Activated naive CD4-positive, alpha-beta T cell treated with anti-CD3 and anti-CD28 coated beads, Interleukin-2, amount 50 U/mL, for 24 hours (primary cell): Measurements from ENCODE around the gene NHEJ1.

Experiments
- H3K27ac Mint-ChIP-seq: one replicate; pipeline ENCODE4 v1.8.0; 2021; ENCODE audit warnings: mild to moderate bottlenecking, mixed read lengths
- H3K27me3 Mint-ChIP-seq: one replicate; pipeline ENCODE4 v1.8.0; 2021; ENCODE audit warnings: mixed read lengths
- H3K36me3 Mint-ChIP-seq: one replicate; pipeline ENCODE4 v1.8.0; 2021; ENCODE audit warnings: mixed read lengths
- H3K4me1 Mint-ChIP-seq: one replicate; pipeline ENCODE4 v1.8.0; 2021; ENCODE audit warnings: mixed read lengths
- H3K4me3 Mint-ChIP-seq: one replicate; pipeline ENCODE4 v1.8.0; 2021; ENCODE audit warnings: mild to moderate bottlenecking, mixed read lengths
- H3K9me3 Mint-ChIP-seq: one replicate; pipeline ENCODE4 v1.8.0; 2021; ENCODE audit warnings: mixed read lengths

The NHEJ1 gene

GRCh38 chr2:219123356-219124135 lies 37.1 kb downstream of the NHEJ1 start:
- Mint-ChIP-seq H3K36me3 (peaks cover 2% of the 10 kb centered on the region), H3K27me3 (no peaks in the 10 kb centered on the region), H3K4me1 (peaks cover 30% of the 10 kb centered on the region), H3K9me3 (no peaks in the 10 kb centered on the region), H3K27ac (no peak overlapping the region), H3K4me3 (no peak overlapping the region)

DNA sequence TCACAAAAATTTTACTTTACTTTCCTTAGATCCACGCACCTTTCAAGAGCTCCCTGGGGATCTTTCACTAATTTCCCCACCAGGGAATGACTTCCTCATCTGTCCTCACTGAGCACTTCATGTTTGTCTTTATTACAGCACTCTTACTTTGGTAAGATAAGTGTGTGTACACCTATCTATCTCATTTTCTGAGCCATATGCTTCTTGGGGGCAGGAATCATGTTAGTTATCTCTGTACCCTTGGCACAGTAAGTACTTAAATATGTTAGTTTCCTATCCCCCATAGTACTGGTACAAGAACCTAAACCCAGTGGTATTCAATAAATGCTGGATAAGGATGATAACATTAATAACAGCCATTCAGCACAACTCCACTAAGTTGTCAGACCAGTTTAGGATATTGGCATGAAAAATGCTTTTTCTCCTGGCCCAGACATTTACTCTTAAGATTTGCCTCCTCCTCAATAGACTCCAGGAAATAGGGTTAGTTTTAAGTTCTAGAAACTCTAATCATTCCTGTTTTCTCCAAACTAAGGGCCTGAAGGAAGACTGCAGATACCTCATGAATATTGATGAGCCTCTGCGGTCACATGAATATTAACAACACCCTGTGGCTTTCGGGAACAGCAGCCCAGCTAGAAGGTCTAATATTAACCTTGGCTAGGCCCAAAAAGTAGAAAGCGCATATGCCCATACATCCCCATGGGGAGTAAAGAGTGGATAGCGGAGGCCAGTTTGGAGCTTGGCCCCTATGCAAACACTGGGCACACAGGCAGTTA lies 38.2 kb downstream of the NHEJ1 start:
- peaks cover 29% of the 10 kb centered on the region for H3K4me1 Mint-ChIP-seq
- H3K9me3 Mint-ChIP-seq: no peaks in the 10 kb centered on the region
- peaks cover 2% of the 10 kb centered on the region for H3K36me3 Mint-ChIP-seq
- H3K27me3 Mint-ChIP-seq: no peaks in the 10 kb centered on the region
- H3K4me3 Mint-ChIP-seq: no peak overlapping the region
- no peak overlapping the region for H3K27ac Mint-ChIP-seq

- peaks cover 24% of the 10 kb centered on the region for H3K4me1 Mint-ChIP-seq
- no peaks in the 10 kb centered on the region for H3K27me3 Mint-ChIP-seq
- H3K4me3 Mint-ChIP-seq: no peak overlapping the region
- H3K27ac Mint-ChIP-seq: no peak overlapping the region
- peaks cover 4% of the 10 kb centered on the region for H3K36me3 Mint-ChIP-seq
- H3K9me3 Mint-ChIP-seq: no peaks in the 10 kb centered on the region
Measured at GRCh38 chr2:219120082-219120481, 40.5 kb downstream of the NHEJ1 start.

DNA sequence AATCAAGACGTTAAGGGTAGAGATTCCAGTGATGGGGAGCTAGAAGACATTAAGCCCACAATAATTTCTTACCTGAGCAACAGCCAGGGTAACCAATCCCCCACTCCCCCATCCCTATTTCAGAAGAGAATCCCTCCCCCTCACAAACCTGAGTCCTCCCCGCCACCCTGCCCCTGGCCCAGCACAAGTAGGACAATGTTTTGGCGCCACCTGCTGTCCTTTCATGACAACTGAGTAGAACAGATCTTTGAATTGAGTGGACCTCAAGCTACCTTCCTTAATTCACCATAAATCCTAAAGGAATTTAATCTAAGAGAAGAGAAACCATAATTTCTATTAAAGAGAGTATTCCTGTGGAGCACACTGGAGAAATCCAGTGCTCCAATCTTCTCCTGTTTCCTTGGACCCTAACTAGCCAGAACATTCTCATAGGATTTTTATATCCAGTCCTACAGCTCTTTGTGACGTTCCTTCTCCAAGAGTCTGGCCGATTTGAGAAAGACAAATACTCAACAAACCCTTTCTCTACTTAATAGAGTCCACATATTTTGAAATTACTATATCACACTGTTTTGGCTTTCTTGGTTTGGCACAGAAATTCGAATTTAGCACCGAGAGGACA lies 41.1 kb downstream of the NHEJ1 start:
- no peak overlapping the region for H3K4me3 Mint-ChIP-seq
- peaks cover 5% of the 10 kb centered on the region for H3K36me3 Mint-ChIP-seq
- H3K4me1 Mint-ChIP-seq: peaks cover 23% of the 10 kb centered on the region
- no peaks in the 10 kb centered on the region for H3K9me3 Mint-ChIP-seq
- H3K27me3 Mint-ChIP-seq: no peaks in the 10 kb centered on the region
- H3K27ac Mint-ChIP-seq: no peak overlapping the region

GRCh38 chr2:219118504-219118903 lies 42.1 kb downstream of the NHEJ1 start:
- Mint-ChIP-seq H3K27ac (no peak overlapping the region), H3K27me3 (no peaks in the 10 kb centered on the region), H3K9me3 (no peaks in the 10 kb centered on the region), H3K4me3 (no peak overlapping the region), H3K4me1 (peaks cover 13% of the 10 kb centered on the region), H3K36me3 (peaks cover 5% of the 10 kb centered on the region)

DNA sequence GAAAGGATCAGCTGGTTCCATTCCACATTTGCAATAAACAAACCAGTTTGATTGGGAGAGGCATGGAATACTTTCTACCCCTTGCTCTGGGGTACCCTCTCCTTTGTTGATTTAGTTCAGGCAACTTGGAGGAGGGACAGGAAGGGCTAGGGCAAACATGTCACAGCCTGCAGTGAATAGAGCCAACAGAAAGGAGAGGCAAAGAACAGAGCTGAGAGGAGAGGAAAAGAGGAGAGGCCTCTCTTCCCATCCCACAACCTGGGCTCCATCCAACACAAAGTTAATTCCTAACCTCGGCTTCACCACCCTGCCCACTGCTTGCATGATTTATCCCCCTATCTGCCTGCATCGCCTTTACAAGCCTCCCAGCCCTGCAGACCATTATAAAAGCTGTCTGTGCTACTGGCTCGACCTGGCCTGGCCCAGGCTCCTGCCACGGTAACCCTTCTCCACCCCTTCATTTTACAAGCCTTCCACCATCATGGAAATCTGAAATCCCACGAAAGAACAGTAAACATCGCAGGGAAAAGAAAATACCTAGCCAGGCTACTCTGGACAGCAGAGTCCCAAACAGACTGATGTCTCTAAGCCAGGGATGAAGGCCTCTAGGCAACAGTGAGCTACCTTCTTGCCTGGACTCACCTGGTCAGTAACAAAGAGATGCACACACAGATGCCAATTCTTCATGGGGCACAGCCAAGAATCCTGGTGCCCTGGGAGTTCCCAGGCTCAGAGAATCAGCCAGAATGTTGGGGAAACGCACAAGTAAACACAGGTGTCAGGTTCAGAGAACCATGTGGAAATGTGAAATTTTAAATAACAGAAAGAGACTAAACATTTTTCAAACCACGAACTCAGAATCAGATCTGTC lies 43.6 kb downstream of the NHEJ1 start:
- peaks cover 16% of the 10 kb centered on the region for H3K4me1 Mint-ChIP-seq
- H3K27me3 Mint-ChIP-seq: no peaks in the 10 kb centered on the region
- H3K36me3 Mint-ChIP-seq: peaks cover 7% of the 10 kb centered on the region
- H3K27ac Mint-ChIP-seq: no peak overlapping the region
- no peak overlapping the region for H3K4me3 Mint-ChIP-seq
- H3K9me3 Mint-ChIP-seq: no peaks in the 10 kb centered on the region

GRCh38 chr2:219112651-219113338 lies 47.8 kb downstream of the NHEJ1 start:
- Mint-ChIP-seq H3K4me1 (peaks cover 43% of the 10 kb centered on the region), H3K4me3 (no peak overlapping the region), H3K27ac (peak overlapping the region; percentile 59), H3K27me3 (no peaks in the 10 kb centered on the region), H3K9me3 (no peaks in the 10 kb centered on the region), H3K36me3 (peaks cover 6% of the 10 kb centered on the region)

GRCh38 chr2:219112062-219112406 lies 48.6 kb downstream of the NHEJ1 start:
- no peak overlapping the region for H3K27ac Mint-ChIP-seq
- H3K9me3 Mint-ChIP-seq: no peaks in the 10 kb centered on the region
- H3K4me1 Mint-ChIP-seq: peaks cover 47% of the 10 kb centered on the region
- H3K27me3 Mint-ChIP-seq: no peaks in the 10 kb centered on the region
- peaks cover 6% of the 10 kb centered on the region for H3K36me3 Mint-ChIP-seq
- no peak overlapping the region for H3K4me3 Mint-ChIP-seq

GRCh38 chr2:219111375-219112061 lies 49.1 kb downstream of the NHEJ1 start:
- H3K4me3 Mint-ChIP-seq: no peak overlapping the region
- no peaks in the 10 kb centered on the region for H3K27me3 Mint-ChIP-seq
- no peak overlapping the region for H3K27ac Mint-ChIP-seq
- H3K36me3 Mint-ChIP-seq: peaks cover 6% of the 10 kb centered on the region
- no peaks in the 10 kb centered on the region for H3K9me3 Mint-ChIP-seq
- peaks cover 51% of the 10 kb centered on the region for H3K4me1 Mint-ChIP-seq

GRCh38 chr2:219109471-219109870 lies 51.1 kb downstream of the NHEJ1 start:
- no peak overlapping the region for H3K4me3 Mint-ChIP-seq
- H3K27ac Mint-ChIP-seq: no peak overlapping the region
- H3K4me1 Mint-ChIP-seq: peaks cover 62% of the 10 kb centered on the region

DNA sequence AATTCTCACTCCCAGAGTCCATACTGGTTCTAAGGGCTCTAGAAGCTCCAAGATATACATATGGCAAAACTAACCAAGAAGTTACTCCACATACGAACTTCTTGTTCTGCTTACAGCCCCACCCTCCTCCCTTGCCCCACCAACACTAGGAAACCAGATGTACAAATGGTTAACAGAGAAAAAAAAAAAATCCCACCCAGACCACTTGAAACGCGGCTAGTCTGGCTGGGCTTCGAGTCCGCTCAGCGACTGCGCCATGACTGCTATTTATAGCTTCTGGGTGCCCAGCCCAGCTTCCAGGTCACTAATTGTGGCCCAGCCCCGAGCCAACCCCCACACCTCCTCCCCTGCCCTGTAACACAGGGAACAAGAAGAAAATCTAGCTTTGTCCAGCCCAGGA lies 52.9 kb downstream of the NHEJ1 start:
- Mint-ChIP-seq H3K27ac (no peak overlapping the region), H3K27me3 (no peaks in the 10 kb centered on the region), H3K36me3 (peaks cover 8% of the 10 kb centered on the region), H3K9me3 (no peaks in the 10 kb centered on the region), H3K4me3 (no peak overlapping the region), H3K4me1 (peaks cover 64% of the 10 kb centered on the region)

More at GRCh38 chr2:219109471-219109870, 51.1 kb downstream of the NHEJ1 start:
- Mint-ChIP-seq H3K27me3 (no peaks in the 10 kb centered on the region), H3K9me3 (no peaks in the 10 kb centered on the region), H3K36me3 (peaks cover 8% of the 10 kb centered on the region)

DNA sequence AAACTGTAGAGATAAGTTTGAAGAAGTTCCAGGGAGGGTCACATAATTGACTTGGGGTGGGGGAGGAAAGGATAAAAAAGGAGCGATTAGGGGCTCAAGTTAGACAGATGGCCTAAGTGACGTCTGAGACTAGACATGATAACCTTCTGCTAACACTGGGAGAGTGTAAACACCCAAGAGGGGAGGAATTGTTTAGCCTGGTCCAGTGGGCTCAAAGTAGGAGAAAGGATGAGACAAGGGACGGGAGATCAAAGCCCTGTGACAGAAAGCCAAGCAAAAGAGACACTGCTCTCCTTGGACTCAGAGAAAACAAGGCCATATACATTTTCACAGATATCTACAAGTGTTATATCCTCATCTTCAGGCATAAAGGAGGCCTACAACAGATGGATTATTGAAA lies 54.4 kb downstream of the NHEJ1 start:
- H3K27ac Mint-ChIP-seq: no peak overlapping the region
- H3K4me3 Mint-ChIP-seq: no peak overlapping the region
- H3K4me1 Mint-ChIP-seq: peaks cover 54% of the 10 kb centered on the region
- peaks cover 9% of the 10 kb centered on the region for H3K36me3 Mint-ChIP-seq
- H3K9me3 Mint-ChIP-seq: no peaks in the 10 kb centered on the region
- H3K27me3 Mint-ChIP-seq: no peaks in the 10 kb centered on the region

GRCh38 chr2:219104107-219105035 lies 56.2 kb downstream of the NHEJ1 start:
- H3K9me3 Mint-ChIP-seq: no peaks in the 10 kb centered on the region
- H3K27ac Mint-ChIP-seq: no peak overlapping the region
- peaks cover 9% of the 10 kb centered on the region for H3K36me3 Mint-ChIP-seq
- H3K27me3 Mint-ChIP-seq: no peaks in the 10 kb centered on the region
- H3K4me1 Mint-ChIP-seq: peaks cover 40% of the 10 kb centered on the region
- no peak overlapping the region for H3K4me3 Mint-ChIP-seq
